ENCODE data around the gene CCDC71L. TPM values are rescaled to one million over a fixed set of nuclear protein-coding genes. Genes with fewer than 3 reads are reported as not detected.

Gene CCDC71L
- total and polyA plus RNA-seq, 2 of the 4 experiments (the other 2 are of a cell fraction), result 19.7 to 20.6 TPM

DNA sequence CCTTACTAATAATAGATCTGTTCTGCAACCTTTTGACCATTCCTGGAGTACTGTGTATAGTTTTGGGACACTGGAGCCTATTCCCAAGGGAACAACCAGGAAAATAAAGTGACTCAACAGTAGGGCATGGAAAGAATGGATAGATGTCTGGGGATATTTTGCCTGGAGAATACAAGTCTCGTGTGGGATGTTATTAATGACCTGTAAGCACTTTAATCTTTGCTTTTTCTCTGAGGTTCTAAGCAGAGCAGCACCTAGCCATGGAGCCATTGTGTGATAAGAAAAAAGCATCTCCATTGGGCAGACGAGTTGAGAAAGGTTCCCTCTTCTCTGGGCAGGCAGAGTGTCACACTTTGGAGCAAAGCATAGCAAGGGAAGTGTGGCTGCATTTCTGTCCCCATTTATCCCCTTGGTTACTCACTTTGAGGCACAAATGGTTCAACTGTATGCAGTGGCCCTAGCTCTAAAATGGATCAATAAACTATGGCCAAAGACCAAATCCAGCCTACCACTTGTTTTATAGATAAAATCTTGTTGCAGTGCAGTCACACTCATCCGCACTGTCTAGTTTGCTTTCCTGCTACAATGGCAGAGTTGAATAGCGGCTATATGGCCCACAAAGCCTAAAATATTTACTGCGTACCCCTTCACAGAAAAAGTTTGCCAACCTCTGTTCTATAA lies 21.0 kb upstream of the CCDC71L start:
- Histone ChIP-seq H3K27me3 (ENCODE audit: control insufficient read depth, insufficient read depth, low read length) (no peaks in the 10 kb centered on the region), H3K4ac (ENCODE audit: low read depth, low read length) (peak overlapping the region; percentile 76), H2BK120ac (ENCODE audit: low read depth, low read length) (peak overlapping the region; percentile 70), H3K18ac (ENCODE audit: low read depth, low read length) (peak overlapping the region; percentile 88), H3K9me3 (ENCODE audit: control insufficient read depth, insufficient read depth, low read length) (no peaks in the 10 kb centered on the region), H2BK15ac (ENCODE audit: low read depth, low read length) (peak overlapping the region; percentile 79; the same call in 2 of the 3 replicates), H3K4me1 (ENCODE audit: control insufficient read depth, insufficient read depth, low read length) (peaks cover 5% of the 10 kb centered on the region; the same call in 1 of the 2 replicates), H2BK5ac (ENCODE audit: low read depth, low read length, poor library complexity, severe bottlenecking) (peak overlapping the region; percentile 17), H4K5ac (ENCODE audit: low read depth, low read length) (peak overlapping the region; percentile 59; the same call in 1 of the 2 replicates), H3K4me2 (ENCODE audit: low read depth, low read length) (peak overlapping the region; percentile 65), H3K79me1 (ENCODE audit: low read depth in 1 of 2, low read length in 2 of 2) (peaks cover 0 to 9% of the 10 kb centered on the region in 2 experiments; a peak in 1 of 4 replicates), H4K20me1 (ENCODE audit: insufficient read depth, low read length) (no peaks in the 10 kb centered on the region), H3K9me1 (ENCODE audit: insufficient read depth, low read length) (peaks cover 4% of the 10 kb centered on the region), H2AFZ (replicated peaks; ENCODE audit: low read length, poor library complexity) (peak overlapping the region; percentile 49), H2AK5ac (ENCODE audit: low read depth, low read length) (peak overlapping the region; percentile 94), H4K91ac (ENCODE audit: insufficient read depth, low read depth, low read length) (peak overlapping the region; percentile 57), H2AK9ac (replicated peaks; ENCODE audit: low read depth, low read length, poor library complexity) (peak overlapping the region; percentile 35), H3K14ac (replicated peaks; ENCODE audit: low read depth, low read length) (peak overlapping the region; percentile 69), H2BK20ac (ENCODE audit: low read depth, low read length) (peak overlapping the region; percentile 92), H4K8ac (ENCODE audit: low read depth in 2 of 2, low read length in 2 of 2) (peak overlapping the region; percentile 10 to 56; a peak in 1 of 4 replicates), H3K56ac (ENCODE audit: extremely low read depth, insufficient read depth, low read length) (peak overlapping the region; percentile 26; the same call in 1 of the 2 replicates), H3K4me3 (ENCODE audit: insufficient read depth, low read depth, low read length) (no peak overlapping the region), H3K23ac (ENCODE audit: low read depth, low read length) (peak overlapping the region; percentile 58), H3K27ac (ENCODE audit: insufficient read depth, low read length) (no peak overlapping the region), H3K36me3 (ENCODE audit: control insufficient read depth, insufficient read depth, low read length) (no peaks in the 10 kb centered on the region), H3K9ac (ENCODE audit: low read depth, low read length) (no peak overlapping the region)
- intact Hi-C loops (cut with micrococcal nuclease) (no loop called here), in situ Hi-C loops (cut with MboI; ENCODE audit: low sequenced_read_pairs) (no loop called here), dilution Hi-C loops (cut with HindIII; ENCODE audit: low sequenced_read_pairs, unreplicated experiment) (no loop called here)
- no TSS peak for BruUV-seq (replicated peaks)
- CTCF ChIA-PET, result no interaction called here
- peak; percentile 52; the same call in 1 of the 2 replicates for TF ChIP-seq BHLHE40 (IDR thresholded peaks at IDR 0.05; ENCODE audit: low read depth, low read length)
- no peak for TF ChIP-seq NFE2L2 (IDR thresholded peaks at IDR 0.05; ENCODE audit: low read depth, low read length)
- POLR2A ChIA-PET (ENCODE audit: unreplicated experiment), result no interaction called here
- ATAC-seq (ENCODE audit: low read depth) (peak; percentile 68), DNase-seq (peak; percentile 70)
- WGBS, 2 experiments (ENCODE audit: extremely low coverage in 2 of 2, insufficient read length in 1 of 2), result no CpG with 5 or more reads among the region's 5 CpGs

Data from IMR-90 (cell line).